ENCODE data around the gene TMEM256.
A peak's percentile ranks its signal among the peaks of the same experiment; 100 is the strongest.
"Not testable (repeated sequence)": the region's sequence is repeated elsewhere in the genome, so short reads cannot be mapped to it uniquely, and the experiment has no call there.

Gene TMEM256

DNA sequence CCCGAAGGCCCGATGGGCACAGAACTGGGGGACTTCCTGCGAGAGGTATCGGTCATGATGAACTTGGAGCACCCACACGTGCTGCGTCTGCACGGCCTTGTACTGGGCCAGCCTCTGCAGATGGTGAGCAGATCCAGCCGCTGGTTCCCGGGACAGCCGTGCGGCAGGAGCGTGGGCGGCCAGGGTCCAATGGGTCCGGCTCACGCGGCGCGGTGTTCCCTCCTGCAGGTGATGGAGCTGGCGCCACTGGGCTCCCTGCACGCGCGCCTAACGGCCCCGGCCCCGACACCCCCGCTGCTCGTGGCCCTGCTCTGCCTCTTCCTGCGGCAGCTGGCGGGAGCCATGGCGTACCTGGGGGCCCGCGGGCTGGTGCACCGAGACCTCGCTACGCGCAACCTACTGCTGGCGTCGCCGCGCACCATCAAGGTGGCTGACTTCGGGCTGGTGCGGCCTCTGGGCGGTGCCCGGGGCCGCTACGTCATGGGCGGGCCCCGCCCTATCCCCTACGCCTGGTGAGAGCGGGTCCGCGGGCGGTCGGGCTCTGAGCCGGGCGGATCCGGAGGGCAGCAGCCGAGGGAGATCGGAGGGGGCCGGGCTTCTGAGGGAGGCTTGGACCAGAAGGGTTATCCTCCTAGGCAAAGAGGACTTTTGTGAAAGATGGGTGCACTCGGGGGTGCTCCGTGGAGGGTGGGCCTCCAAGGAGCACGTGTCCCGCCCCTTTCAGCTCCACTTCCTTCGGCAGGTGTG lies 20.0 kb downstream of the TMEM256 start:
- DNase-seq (ENCODE audit: low read depth in 2 of 2): peak; percentile 60 to 64

DNA sequence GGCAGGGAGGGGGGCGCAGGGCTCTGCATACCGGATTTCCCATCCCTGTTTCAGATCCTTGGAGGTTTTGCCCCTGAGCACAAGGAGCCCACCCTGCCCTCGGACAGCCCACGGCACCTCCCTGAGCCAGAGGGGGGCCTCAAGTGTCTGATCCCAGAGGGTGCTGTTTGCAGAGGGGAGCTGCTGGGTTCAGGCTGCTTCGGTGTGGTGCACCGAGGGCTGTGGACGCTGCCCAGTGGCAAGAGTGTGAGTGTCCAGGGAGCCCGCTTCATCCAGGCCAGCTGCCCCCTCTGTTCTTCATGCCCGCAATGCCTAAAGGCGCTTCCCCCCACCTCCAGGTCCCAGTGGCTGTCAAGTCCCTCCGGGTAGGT lies 20.5 kb downstream of the TMEM256 start:
- DNase-seq (ENCODE audit: low read depth in 2 of 2): no peak

DNA sequence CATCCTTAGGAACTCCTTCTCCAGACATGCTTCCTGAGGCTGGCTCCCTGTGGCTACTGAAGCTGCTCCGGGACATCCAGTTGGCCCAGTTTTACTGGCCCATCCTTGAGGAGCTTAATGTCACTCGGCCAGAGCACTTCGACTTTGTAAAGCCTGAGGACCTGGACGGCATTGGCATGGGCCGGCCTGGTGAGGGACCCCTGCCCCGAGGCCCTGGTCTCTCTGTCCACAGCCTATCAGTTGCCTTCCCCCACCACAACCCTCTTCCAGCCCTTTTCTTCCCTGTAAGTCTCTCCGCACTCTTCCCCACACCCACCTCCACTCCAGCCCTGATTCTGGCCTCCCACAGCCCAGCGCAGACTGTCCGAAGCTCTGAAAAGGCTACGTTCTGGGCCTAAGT lies 21.0 kb downstream of the TMEM256 start:
- no peak for DNase-seq (ENCODE audit: low read depth in 2 of 2)

DNA sequence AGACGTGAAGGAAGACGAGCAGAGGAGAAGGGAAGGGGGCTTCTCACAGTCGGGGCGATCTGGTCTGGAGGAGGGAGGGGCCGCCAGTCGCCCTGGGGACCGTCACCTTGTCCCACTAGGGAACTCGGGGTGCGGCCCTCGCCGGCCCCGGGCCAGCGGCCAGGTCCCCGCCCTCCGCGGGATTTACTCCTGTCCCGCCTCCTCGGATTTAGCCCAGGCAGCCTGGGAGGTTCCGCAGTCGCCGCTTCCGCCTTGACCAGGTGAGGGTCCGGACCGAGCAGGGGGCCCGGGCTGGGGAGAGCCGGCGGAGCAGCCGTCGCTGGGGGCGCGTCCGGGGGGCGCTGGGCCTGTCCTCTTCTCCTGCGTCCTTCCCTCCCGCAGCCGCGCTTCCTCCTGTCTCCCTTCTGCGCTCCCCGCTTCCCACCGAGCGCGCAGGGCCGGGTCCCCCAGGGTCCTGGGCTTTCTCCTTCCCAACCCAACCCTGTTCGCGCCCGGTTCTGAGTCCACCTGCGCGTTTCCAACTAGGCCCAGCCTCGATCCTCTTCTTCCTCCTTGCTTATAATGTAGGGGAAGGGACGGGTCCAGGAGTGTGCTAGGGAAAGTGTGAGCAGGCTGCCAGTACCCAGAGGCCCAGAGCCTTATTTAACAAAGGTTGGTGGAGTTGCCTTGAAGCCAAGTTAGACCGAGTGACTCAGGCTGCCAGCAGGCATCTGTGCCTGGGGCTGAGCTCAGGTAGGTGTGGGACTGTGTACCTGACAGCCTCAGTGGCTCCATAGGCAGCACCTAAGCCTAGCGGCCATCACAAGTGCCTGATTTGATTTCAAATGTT lies 22.8 kb downstream of the TMEM256 start, which contains the start of gene TNK1:
TNK1 (plus strand) TSS at position 235 of the 829 bp plus-strand sequence. CDS start 1,838 bp downstream, outside the sequence.
- no peak for DNase-seq (ENCODE audit: low read depth in 2 of 2)

DNA sequence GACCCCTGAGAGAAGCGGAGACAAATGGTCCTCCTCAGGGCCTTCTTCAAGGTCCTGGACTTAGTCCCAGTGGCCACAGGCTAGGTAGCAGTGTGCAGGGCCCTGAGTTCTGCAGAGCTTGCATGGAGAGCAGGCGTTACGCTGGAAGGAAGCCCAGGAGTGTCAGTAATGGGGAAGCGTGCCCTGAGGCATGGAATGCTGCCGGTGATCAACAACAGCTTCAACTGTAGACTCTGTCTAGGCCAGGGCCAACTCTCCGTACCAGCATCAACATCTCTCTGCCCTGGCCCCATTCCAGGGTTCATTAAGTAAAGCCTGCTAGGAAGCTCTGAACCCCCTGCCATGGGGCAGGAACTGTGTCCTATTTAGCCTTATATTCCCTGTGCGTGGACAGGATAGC lies 23.6 kb downstream of the TMEM256 start:
- DNase-seq (ENCODE audit: low read depth in 2 of 2): no peak

DNA sequence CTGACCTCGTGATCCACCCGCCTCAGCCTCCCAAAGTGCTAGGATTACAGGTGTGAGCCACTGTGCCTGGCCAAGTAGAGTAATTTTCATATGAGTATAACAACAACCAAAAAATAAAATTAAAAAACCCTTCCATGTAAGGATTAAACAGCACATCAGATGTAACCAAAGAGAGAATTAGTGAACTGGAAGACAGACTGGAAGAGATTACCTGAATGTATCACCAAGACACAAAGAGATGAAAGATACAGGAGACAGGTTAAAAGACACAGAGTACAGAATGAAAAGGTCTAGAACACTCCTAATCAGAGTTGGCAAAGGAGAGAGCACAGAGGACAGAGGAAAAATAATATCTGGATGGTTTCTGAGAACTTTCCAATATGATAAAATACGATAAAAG lies 24.8 kb downstream of the TMEM256 start:
- DNase-seq (ENCODE audit: low read depth in 2 of 2): no peak

DNA sequence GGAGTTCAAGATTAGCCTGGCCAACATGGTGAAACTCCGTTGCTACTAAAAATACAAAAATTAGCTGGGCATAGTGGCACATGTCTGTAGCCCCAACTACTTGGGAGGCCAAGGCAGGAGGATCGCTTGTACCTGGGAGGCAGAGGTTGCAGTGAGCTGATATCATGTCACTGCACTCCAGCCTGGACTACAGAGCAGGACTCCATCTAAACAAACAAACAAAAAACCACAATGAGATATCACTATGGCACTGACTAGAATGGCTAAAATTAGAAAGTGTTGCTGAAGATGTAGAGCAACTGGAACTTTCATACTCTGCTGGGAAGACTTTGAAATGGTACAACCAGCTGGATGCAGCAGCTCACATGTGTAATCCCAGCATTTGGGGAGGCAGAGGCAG lies 29.5 kb downstream of the TMEM256 start:
- no peak for DNase-seq (ENCODE audit: low read depth in 2 of 2)

DNA sequence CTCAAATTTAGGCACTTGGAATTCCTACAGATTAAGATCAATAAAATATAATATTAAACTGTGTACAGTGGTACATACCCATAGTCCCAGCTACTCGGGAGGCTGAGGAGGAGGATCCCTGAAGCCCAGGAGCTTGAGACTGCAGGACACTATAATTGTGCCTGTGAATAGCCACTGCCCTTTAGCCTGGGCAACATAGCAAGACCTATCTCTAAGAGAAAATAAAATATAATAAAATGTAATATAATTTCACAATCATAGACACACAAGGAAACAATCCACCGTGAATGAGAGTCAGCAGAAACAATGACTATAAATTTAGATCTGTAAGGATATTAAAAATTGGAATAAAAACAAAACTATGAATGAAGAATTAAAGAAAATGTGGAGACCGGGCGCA lies 33.0 kb downstream of the TMEM256 start:
- DNase-seq (ENCODE audit: low read depth in 2 of 2): no peak

DNA sequence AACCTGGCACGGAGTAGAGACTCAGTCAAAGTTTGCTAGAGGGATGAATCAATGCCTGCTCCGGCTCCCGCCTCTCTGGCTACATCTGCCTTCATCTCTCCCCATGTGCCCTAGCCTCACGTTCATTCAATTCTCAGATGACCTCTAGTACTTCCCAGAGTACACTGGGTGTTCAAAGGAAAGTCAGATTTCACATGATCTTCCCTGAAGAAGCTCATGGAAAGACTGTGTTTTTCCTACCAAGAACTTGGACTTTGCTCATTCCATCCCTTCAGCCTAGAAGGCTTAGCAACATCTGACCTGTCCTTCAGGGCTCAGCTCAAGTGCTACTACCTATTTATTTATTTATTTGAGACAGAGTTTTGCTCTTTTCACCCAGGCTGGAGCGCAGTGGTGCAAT lies 34.1 kb downstream of the TMEM256 start:
- DNase-seq (ENCODE audit: low read depth in 2 of 2): no peak

DNA sequence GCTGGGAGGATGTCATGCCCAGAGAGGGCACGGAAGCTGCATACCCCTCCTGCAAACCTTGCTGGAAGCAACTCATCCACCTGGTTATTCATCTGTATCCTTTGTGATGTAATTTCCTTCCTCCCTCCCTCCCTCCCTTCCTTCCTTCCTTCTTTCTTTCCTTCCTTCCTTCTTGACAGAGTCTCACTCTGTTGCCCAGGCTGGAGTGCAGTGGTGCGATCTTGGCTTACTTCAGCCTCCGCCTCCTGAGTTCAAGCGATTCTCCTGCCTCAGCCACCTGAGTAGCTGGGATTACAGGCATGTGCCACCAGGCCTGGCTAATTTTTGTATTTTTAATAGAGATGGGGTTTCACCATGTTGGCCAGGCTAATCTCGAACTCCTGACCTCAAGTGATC lies 35.3 kb downstream of the TMEM256 start:
- DNase-seq (ENCODE audit: low read depth in 2 of 2): not testable (repeated sequence)

DNA sequence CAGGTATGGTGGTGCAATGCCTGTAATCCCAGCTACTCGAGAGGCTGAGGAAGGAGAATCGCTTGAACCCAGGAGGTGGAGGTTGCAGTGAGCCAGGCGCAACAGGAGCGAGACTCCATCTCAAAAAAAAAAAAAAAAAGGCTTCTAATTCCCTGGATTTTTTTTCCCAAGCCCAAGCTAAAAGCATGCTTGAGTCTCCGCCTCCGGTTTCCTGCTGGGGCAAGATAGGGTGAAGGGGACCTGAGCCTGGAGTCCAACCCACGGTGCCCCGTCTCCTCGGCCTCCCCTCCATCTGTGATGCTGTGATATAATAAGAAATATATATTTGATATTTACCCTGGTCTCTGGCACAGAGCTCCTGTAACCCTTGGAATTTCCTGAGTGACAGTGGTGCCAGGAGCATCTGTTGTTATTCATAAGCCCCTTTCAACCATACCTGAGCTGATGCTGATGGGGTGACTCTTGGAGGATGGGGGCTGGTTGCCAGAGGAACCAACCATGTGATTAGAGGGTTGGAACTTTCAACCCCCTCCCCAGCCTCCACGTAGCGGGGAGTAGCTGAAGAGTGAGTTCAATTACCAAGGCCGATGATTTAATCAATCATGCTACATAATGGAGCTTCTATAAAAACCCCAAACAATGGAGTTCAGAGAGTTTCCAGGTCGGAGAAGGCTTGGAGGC lies 35.8 kb downstream of the TMEM256 start:
- no peak for DNase-seq (ENCODE audit: low read depth in 2 of 2)

DNA sequence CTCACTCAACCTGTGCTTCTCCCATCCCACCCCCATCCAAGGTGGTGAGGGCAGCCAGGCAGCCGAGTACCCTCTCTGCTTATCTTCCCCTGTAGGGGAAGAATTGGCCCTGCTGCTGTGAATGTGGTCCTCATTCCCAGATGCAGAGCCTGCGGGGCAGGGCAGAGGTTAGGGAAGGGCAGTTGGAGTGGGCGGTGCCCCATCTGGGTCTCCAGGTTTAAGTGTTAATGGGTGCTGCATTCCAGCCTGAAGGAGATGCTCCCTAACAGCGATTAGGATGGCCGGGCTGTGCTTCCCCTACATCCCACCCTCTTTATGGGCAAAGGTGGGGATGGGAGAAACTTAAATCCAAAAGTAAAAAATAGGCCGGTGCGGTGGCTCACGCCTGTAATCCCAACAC lies 36.8 kb downstream of the TMEM256 start:
- no peak for DNase-seq (ENCODE audit: low read depth in 2 of 2)

DNA sequence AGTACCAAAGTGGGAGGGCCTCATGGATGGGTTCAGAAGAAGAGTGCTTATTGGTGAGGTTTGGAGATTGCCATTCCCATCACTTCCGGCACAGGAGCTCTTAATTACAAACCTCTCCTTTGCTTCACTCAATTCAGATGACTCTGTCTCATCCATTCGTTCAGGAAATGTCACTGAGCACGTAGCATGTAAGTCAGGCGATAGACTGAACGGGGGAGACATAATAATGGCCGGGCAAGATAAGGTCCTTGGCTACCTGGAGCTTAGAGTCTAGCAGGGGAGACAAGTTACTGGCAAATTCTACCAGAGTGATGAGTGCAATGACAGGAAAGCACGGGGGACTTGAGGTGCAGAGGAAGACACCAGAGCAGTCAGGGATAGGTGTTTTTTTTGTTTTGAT lies 37.9 kb downstream of the TMEM256 start:
- DNase-seq (ENCODE audit: low read depth in 2 of 2): not testable (repeated sequence)

DNA sequence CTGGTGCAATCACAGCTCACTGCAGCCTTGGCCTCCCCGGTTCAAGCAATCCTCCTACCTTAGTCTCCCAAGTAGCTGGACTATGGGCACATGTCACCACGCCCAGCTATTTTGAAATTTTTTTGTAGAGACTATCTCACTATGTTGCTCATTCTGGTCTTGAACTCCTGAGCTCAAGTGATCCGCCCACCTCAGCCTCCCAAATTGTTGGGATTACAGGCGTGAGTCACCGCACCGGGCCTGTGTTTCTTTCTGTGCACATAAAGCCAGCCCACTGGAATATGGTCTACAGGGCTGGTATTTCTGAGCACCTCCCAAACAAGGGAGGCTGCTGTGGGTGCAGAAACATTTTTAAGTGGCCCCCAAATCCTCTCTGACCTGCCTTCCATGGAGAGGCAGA lies 40.6 kb downstream of the TMEM256 start:
- no peak for DNase-seq (ENCODE audit: low read depth in 2 of 2)

DNA sequence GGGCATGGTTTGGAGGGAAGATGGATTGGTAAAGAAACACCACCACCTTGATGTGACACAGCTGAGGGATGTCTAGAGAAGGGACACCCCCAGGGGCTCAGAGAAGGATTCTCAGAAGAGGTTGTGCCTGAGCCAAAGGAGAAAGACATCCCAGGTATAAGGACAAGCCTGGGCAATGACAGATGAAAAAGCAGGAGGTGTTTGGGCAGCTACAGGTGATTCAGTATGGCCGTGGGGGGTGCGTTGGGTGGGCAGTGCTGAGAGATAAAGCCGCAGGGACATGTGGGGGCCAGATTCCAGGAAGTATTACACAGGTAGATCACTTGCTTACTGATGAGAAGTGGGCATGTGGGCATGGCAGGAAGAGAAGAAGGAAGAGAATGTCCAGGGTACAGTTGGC lies 42.0 kb downstream of the TMEM256 start:
- no peak for DNase-seq (ENCODE audit: low read depth in 2 of 2)

DNA sequence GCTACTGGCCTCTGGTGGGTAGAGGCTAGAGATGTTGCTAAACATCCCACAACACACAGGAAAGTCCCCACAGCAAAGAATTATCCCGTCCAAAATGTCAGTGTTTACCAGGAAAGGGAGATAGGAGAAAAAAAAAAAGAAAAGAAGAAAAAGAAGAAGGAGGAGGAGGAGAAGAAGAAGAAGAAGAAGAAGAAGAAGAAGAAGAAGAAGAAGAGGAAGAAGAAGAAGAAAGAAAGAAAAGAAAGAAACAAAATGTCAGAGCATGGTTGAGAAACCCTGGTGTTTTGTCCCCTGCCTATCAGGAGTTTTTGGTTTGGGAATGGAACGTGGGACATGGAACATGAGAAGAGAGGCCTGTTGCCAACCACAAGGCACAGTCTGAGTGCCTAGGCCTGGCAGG lies 46.5 kb downstream of the TMEM256 start:
- no peak for DNase-seq (ENCODE audit: low read depth in 2 of 2)

DNA sequence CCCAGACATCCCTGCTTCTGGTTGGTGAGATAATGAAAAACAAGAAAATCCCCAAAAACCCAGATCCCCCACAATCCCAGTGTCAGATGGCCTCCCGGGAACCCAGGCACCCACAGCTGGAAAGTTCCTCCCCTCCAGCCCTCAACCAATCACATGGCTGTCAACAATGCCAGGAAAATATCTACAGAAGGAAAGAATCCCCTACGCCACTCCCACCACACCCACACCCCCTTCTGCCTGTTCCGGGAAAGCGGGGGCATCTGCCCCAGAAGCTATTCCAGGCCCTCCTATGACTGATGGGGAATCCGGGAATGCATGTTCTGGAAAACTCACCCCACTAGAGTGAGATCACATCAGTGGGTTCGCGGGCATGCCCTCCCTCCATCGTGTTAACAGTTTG lies 47.1 kb downstream of the TMEM256 start:
- DNase-seq (ENCODE audit: low read depth in 2 of 2): no peak

DNA sequence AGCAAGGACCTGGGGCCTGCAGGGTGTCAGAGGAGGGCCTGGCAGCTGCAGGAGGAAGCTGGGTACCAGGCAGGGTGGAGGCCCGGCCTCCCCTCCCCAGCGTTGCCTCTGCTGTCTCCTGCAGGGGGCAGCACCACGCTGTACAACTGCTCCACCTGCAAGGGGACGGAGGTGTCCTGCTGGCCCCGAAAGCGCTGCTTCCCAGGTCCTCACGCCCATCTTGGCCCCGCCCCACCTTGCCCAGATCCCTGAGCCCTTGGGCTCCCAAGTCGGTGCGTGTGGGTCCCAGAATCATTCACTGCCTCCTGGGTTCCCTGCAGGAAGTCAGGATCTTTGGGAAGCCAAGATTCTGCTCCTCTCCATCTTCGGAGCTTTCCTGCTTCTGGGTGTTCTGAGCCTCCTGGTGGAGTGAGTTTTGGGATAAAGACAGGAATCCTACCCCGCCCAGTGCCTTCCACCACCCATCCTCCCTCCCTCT lies 47.8 kb downstream of the TMEM256 start:
- peak; percentile 76 to 84 for DNase-seq (ENCODE audit: low read depth in 2 of 2)

DNA sequence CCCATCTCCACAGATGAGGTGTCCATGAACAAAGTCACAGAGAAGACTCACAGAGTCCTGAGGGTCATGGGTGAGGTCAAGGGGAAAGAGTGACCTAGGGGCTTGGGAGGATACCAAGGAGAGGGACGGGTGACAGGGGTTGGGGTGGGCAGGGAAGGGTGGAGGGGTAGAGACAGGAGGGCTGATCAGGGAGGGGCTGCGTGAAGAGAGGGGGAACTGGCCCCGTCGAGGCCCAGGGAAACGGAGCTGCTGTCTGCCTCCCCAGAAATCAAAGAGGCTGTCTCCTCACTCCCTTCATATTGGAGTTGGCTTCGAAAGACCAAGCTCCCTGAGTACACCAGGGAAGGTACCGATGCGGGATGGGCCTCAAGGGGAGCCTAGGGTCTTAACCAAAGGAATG lies 48.3 kb downstream of the TMEM256 start:
- no peak for DNase-seq (ENCODE audit: low read depth in 2 of 2)

DNA sequence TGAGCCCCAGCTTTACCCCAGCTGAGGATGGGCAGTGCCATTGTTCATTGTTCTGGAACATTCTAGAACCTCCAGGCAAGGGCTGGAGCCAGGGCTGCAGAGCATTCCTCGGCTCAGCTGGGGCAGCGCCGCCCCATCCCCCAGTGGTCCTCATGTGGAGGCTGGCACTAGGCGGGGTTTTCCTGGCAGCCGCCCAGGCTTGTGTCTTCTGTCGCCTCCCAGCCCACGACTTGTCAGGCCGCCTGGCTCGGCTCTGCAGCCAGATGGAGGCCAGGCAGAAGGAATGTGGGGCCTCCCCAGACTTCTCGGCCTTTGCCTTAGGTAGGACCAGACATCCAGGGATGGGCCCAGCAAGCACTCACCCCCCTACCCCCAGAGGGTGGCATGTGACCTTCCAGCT lies 48.8 kb downstream of the TMEM256 start, which contains the start of gene TMEM95:
TMEM95 (plus strand) TSS at position 104 of the 400 bp plus-strand sequence; CDS start at position 153, 49 bp downstream.
- no peak for DNase-seq (ENCODE audit: low read depth in 2 of 2)

DNA sequence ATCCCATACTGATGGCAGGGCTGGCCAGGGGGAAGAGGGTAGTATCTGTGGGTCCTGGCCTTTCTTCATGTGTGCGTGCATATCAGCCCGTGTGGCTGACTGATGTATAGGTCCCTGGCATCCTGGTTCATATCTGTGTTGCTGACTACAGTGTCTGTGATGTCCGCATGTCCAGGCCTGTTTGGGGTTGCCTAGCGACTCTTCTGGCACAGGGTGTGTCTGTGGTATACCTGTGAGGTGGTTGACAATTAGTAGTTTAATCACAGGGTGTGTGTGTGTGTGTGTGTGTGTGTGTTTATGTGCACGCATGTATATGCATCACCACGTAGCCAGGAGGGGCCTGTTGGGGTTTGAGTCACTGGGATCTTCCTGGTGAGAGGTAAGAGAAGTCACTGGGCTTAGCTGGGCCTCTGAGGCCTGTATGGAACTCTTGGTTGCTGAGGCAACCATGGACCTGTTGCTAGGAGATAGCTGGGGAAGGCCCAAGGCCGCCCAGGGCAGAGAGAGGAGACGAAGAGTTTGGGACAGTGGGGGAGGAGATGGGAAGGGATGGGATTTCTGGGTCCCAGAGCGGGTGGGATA lies 49.5 kb downstream of the TMEM256 start:
- DNase-seq (ENCODE audit: low read depth in 2 of 2): no peak
